ENCODE measurements around the gene CAMK2B. TPM values are rescaled to one million over a fixed set of nuclear protein-coding genes. Genes with fewer than 3 reads are reported as not detected.

The CAMK2B gene
- total RNA-seq, 4 donors from 2014 or later = 0.89 to 5.1 (median 1.2) TPM

- H3K4me3 ChIP-seq = no peak overlapping the region
- no peaks in the 10 kb centered on the region for H3K4me1 ChIP-seq
- no peaks in the 10 kb centered on the region for H3K9me3 ChIP-seq
- no peak for TF ChIP-seq POLR2AphosphoS5 (IDR thresholded peaks at IDR 0.05)
- TF ChIP-seq POLR2A (IDR thresholded peaks at IDR 0.05) = no peak
- no peak for TF ChIP-seq CTCF (IDR thresholded peaks at IDR 0.05)
- TF ChIP-seq EP300 (IDR thresholded peaks at IDR 0.05) = no peak
- DNase-seq (ENCODE audit: low spot score in 2 of 2) = no peak
- H3K27ac ChIP-seq = no peak overlapping the region
- peaks cover 4% of the 10 kb centered on the region for H3K27me3 ChIP-seq
- no peaks in the 10 kb centered on the region for H3K36me3 ChIP-seq
Observed at GRCh38 chr7:44368455-44368854, 43.1 kb upstream of the CAMK2B start.

DNA sequence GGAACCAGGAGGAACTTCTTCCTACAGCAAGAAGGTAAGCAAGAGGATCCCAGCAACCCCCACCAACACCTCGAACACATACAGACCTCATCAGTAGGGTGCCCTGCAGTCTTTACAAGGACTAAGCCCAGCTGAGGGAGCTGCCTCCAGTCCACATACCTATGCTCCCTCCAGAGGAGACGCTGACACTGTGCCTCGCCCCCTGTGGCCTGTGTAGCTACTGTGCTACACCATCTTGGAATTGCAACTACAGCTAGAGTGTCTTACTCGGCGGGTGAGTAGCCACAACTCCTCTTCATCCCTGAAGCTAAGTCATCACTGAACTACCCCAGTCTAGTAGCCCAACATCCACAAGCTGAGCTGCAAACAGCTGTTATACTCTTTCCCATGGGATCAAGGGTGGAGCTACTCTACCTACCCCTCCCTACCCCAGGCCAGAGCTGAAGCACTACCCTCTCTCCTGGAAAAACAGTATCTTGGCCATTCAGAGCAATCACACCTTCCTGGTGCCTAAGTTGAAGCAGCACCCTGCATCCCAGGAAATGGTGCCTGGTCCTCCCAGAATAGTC is 42.2 kb upstream of the CAMK2B start:
- Histone ChIP-seq H3K36me3 (no peaks in the 10 kb centered on the region), H3K27me3 (peaks cover 4% of the 10 kb centered on the region), H3K9me3 (no peaks in the 10 kb centered on the region), H3K4me3 (no peak overlapping the region), H3K4me1 (no peaks in the 10 kb centered on the region), H3K27ac (no peak overlapping the region)
- no peak for DNase-seq (ENCODE audit: low spot score in 2 of 2)
- 79% methylated on average over 5 of the region's 5 CpGs for WGBS
- TF ChIP-seq EP300 (IDR thresholded peaks at IDR 0.05) (no peak), POLR2AphosphoS5 (IDR thresholded peaks at IDR 0.05) (no peak), POLR2A (IDR thresholded peaks at IDR 0.05) (no peak), CTCF (IDR thresholded peaks at IDR 0.05) (no peak)

- TF ChIP-seq CTCF (IDR thresholded peaks at IDR 0.05) (no peak), POLR2A (IDR thresholded peaks at IDR 0.05) (no peak), POLR2AphosphoS5 (IDR thresholded peaks at IDR 0.05) (no peak), EP300 (IDR thresholded peaks at IDR 0.05) (no peak)
- no peak for DNase-seq (ENCODE audit: low spot score in 2 of 2)
- no peaks in the 10 kb centered on the region for H3K9me3 ChIP-seq
- H3K36me3 ChIP-seq = no peaks in the 10 kb centered on the region
- H3K4me3 ChIP-seq = no peak overlapping the region
- H3K4me1 ChIP-seq = no peaks in the 10 kb centered on the region
- H3K27ac ChIP-seq = no peak overlapping the region
- peaks cover 4% of the 10 kb centered on the region for H3K27me3 ChIP-seq
- WGBS = 97% methylated on average over 4 of the region's 4 CpGs
Observed at GRCh38 chr7:44366986-44367385, 41.6 kb upstream of the CAMK2B start.

DNA sequence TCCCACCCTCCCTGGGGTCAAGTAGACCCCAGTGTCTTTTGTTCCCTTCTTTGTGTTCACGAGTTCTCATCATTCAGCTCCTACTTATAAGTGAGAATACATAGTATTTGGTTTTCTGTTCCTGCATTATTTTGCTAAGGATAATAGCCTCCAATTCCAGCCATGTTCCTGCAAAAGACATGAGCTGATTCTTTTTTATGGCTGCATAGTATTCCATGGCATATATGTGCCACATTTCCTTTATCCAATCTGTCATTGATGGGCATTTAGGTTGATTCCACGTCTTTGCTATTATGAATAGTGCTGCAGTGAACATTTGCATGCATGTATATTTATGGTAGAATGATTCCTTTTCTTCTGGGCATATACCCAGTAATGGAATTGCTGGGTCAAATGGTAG is 28.3 kb upstream of the CAMK2B start:
- TF ChIP-seq POLR2AphosphoS5 (IDR thresholded peaks at IDR 0.05) (no peak), POLR2A (IDR thresholded peaks at IDR 0.05) (no peak), EP300 (IDR thresholded peaks at IDR 0.05) (no peak), CTCF (IDR thresholded peaks at IDR 0.05) (no peak)
- 65% methylated on average over 2 of the region's 2 CpGs for WGBS

DNA sequence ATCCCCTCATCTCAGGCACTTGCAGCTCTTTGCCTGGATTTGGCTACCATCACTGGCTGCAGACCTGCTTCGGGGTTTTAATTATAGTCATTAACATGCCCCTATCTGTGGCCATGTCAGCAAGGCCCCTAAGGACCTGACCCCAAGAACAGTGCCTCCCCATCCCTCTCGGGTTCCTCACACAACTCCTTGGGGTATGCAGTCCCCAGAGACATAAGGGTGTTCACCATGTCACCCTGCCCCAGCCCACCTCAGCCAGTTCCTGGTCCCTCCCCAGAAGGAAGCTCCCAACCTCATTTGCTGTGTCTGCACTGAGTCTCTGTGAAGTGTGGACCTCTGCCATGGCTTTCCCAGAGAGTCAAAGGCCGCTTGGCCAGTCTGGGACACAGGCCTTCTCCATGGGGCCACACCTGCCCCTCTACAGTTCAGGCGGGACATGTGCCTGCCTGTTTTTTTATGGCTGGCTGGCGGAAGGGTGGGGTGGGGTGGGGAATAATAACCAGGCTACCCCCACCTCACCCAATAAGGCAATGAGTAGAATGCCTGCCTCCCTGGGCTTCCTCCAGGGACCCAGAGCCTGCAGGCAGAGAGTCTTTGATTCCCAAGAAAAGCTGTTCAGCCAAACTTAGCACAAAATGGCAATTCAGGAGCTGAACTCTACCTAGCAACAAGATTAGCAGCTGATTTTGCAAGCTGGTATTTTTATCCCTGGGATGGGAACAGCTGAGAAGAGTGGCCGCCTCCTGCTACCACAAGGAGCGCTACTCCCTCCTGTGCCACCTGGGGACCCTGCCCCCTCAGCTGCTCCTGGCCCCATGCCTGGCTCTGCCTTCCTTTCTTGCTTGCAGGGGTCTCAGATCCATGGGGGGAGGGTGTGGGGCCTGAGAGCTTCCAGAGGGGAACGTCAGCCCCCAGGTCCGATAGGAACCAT is 23.7 kb upstream of the CAMK2B start:
- 48% methylated on average over 9 of the region's 9 CpGs for WGBS
- no peak overlapping the region for H3K4me3 ChIP-seq
- no peaks in the 10 kb centered on the region for H3K27me3 ChIP-seq
- no peaks in the 10 kb centered on the region for H3K9me3 ChIP-seq
- H3K4me1 ChIP-seq = no peaks in the 10 kb centered on the region
- DNase-seq (ENCODE audit: low spot score in 2 of 2) = no peak
- H3K27ac ChIP-seq = no peak overlapping the region
- no peak for TF ChIP-seq POLR2A (IDR thresholded peaks at IDR 0.05)
- no peaks in the 10 kb centered on the region for H3K36me3 ChIP-seq

More for the DNA sequence above, 28.3 kb upstream of the CAMK2B start:
- Histone ChIP-seq H3K4me3 (no peak overlapping the region), H3K36me3 (no peaks in the 10 kb centered on the region), H3K4me1 (no peaks in the 10 kb centered on the region), H3K27me3 (no peaks in the 10 kb centered on the region), H3K9me3 (no peaks in the 10 kb centered on the region), H3K27ac (no peak overlapping the region)
- DNase-seq (ENCODE audit: low spot score in 2 of 2) = no peak

All from suprapubic skin (tissue), 4 donors.